NCI-H1105 treated with DMSO at 0.1 percent for 48 hours (cell line): ENCODE results near the gene CCDC28B.
A peak's percentile ranks its signal among the peaks of the same experiment; 100 is the strongest.

Experiments used
- DNase-seq: peaks from one replicate; lab custom pipeline; 2025; lab: John Stamatoyannopoulos, UW

The CCDC28B gene

GRCh38 chr1:32194984-32195383, 5.4 kb upstream of the CCDC28B start:
- DNase-seq: no peak

GRCh38 chr1:32195531-32195930, 4.9 kb upstream of the CCDC28B start:
- no peak for DNase-seq

GRCh38 chr1:32195972-32196823, 4.2 kb upstream of the CCDC28B start:
- no peak for DNase-seq

- no peak for DNase-seq
Observed at GRCh38 chr1:32197074-32197473, 3.3 kb upstream of the CCDC28B start.

GRCh38 chr1:32197837-32198236, 2.6 kb upstream of the CCDC28B start:
- DNase-seq: no peak

- no peak for DNase-seq
Observed at GRCh38 chr1:32198237-32199042, 2.0 kb upstream of the CCDC28B start.

GRCh38 chr1:32199043-32199716, 1.2 kb upstream of the CCDC28B start:
- no peak for DNase-seq

- peak; percentile 70 for DNase-seq
Observed at GRCh38 chr1:32199717-32200072, 700 bp upstream of the CCDC28B start.

GRCh38 chr1:32201011-32201855, 838 bp downstream of the CCDC28B start:
- DNase-seq: no peak

GRCh38 chr1:32204943-32205361, 4.6 kb downstream of the CCDC28B start:
- DNase-seq: peak; percentile 57

- DNase-seq: peak; percentile 94
Observed at GRCh38 chr1:32205401-32206370, 5.3 kb downstream of the CCDC28B start, which contains the start of gene IQCC. Gene IQCC (plus strand): TSS chr1:32205671. CDS start chr1:32205682, 11 bp downstream.

- no peak for DNase-seq
Observed at GRCh38 chr1:32208469-32208868, 8.1 kb downstream of the CCDC28B start.

GRCh38 chr1:32208891-32209328, 8.5 kb downstream of the CCDC28B start, which contains the start of gene DCDC2B:
Gene DCDC2B (plus strand): TSS chr1:32209089. CDS start chr1:32209094, 5 bp downstream.
- peak; percentile 96 for DNase-seq

GRCh38 chr1:32215629-32216480, 15.5 kb downstream of the CCDC28B start:
- DNase-seq: peak; percentile 36

- DNase-seq: no peak
Observed at GRCh38 chr1:32216566-32216965, 16.2 kb downstream of the CCDC28B start.

GRCh38 chr1:32219022-32219421, 18.6 kb downstream of the CCDC28B start:
- no peak for DNase-seq

- no peak for DNase-seq
Observed at GRCh38 chr1:32220746-32221580, 20.6 kb downstream of the CCDC28B start.

- no peak for DNase-seq
Observed at GRCh38 chr1:32221581-32221979, 21.2 kb downstream of the CCDC28B start.
